HCT116 (cell line): ENCODE results near the gene PELI1. TPM values are rescaled to one million over a fixed set of nuclear protein-coding genes. Genes with fewer than 3 reads are reported as not detected.

Source experiments
- ATAC-seq: fragments of 200-7000 bp; cut with Tn5 transposase; 2 replicates; pipeline ENCODE4 v1.9.1; 2020; ENCODE audit warnings: mild to moderate bottlenecking, moderate library complexity
- BruUV-seq: library from RNA; stranded (reverse); fragments of 400-500 nt; replicated peaks from 2 replicates; lab custom pipeline; 2021; lab: Mats Ljungman, UMichigan
- CTCF ChIA-PET: fragments of 300-600 bp; sonication (Branson Sonifier 250); formaldehyde crosslinking; loops from one replicate; lab custom pipeline; 2021; ENCODE audit warnings: antibody characterized with exemption; lab: Charles Lee
- POLR2A ChIA-PET: fragments of 300-600, 350-600 bp; sonication (Branson Sonifier 250); formaldehyde crosslinking; loops from one replicate; lab custom pipeline; 2021; ENCODE audit warnings: antibody characterized with exemption; lab: Charles Lee
- RAD21 ChIA-PET, 2 experiments: fragments of 300-600 bp; sonication (Branson Sonifier 250); formaldehyde crosslinking; loops; one replicate each; lab custom pipeline; 2023; ENCODE audit warnings: low total read pairs in 2 of 2; ENCODE audit not compliant: uncharacterized antibody in 2 of 2, unreplicated experiment in 2 of 2, low non-redundant PET in 1 of 2; lab: Charles Lee
- DNase-seq: peaks from one replicate; pipeline ENCODE4 v3.0.0-alpha.2; 2010; ENCODE audit warnings: low read depth, low spot score
- H2AFZ ChIP-seq: fragments of 200-600 bp; shearing (Covaris generic), sonication (generic); 2 replicates; pipeline ENCODE4 v1.6.1; 2017; ENCODE audit warnings: low read depth, mixed run types, mixed read lengths, antibody characterized with exemption, low read length; ENCODE audit not compliant: poor library complexity, severe bottlenecking
- H3K27ac ChIP-seq: 2 replicates; pipeline ENCODE4 v1.5.1; 2012; ENCODE audit warnings: low read depth, low read length
- H3K27me3 ChIP-seq: fragments of 200-600 bp; sonication (generic); 2 replicates; pipeline ENCODE4 v1.6.1; 2016; ENCODE audit warnings: mixed run types, low read length, mixed read lengths; ENCODE audit not compliant: insufficient read depth
- H3K36me3 ChIP-seq, 2 experiments: fragments of 200-500 bp in 1 of 2; fragments of 200-600 bp in 1 of 2; sonication (Bioruptor generic) in 1 of 2; sonication (generic) in 1 of 2; 2 replicates each; pipeline versions ENCODE4 v1.5.1 to v1.6.1; 2014 to 2016; ENCODE audit warnings: low read length in 2 of 2, inconsistent platforms in 1 of 2, mixed read lengths in 1 of 2, mixed run types in 1 of 2; ENCODE audit not compliant: insufficient read depth in 2 of 2, control insufficient read depth in 1 of 2
- H3K4me1 ChIP-seq, 2 experiments: fragments of 200-600 bp in 1 of 2; sonication (generic) in 1 of 2; 2 replicates each; pipeline versions ENCODE4 v1.5.1 to v1.6.1; 2012 to 2017; ENCODE audit warnings: low read length in 2 of 2, inconsistent platforms in 1 of 2, mild to moderate bottlenecking in 1 of 2, mixed read lengths in 1 of 2, mixed run types in 1 of 2, moderate library complexity in 1 of 2; ENCODE audit not compliant: insufficient read depth in 2 of 2, control insufficient read depth in 1 of 2
- H3K4me2 ChIP-seq: fragments of 200-600 bp; sonication (generic); 2 replicates; pipeline ENCODE4 v1.6.1; 2017; ENCODE audit warnings: mixed run types, low read length, mixed read lengths
- H3K4me3 ChIP-seq, 2 experiments: fragments of 200-600 bp in 1 of 2; sonication (generic) in 1 of 2; replicated peaks in 1 of 2; 2 replicates each; pipeline ENCODE4 v1.5.1; 2011 to 2016; ENCODE audit warnings: low read length in 2 of 2, control low read depth in 1 of 2, low read depth in 1 of 2, mild to moderate bottlenecking in 1 of 2, mixed read lengths in 1 of 2, mixed run types in 1 of 2
- H3K79me2 ChIP-seq: fragments of 200-600 bp; sonication (generic); 2 replicates; pipeline ENCODE4 v1.6.1; 2017; ENCODE audit warnings: mild to moderate bottlenecking, mixed run types, low read length, moderate library complexity, mixed read lengths; ENCODE audit not compliant: insufficient read depth
- H3K9ac ChIP-seq: fragments of 200-600 bp; sonication (generic); 2 replicates; pipeline ENCODE4 v1.6.1; 2016; ENCODE audit warnings: low read length, mixed read lengths
- H3K9me2 ChIP-seq: fragments of 200-600 bp; sonication (generic), shearing (Covaris generic); 2 replicates; pipeline ENCODE4 v1.6.1; 2017; ENCODE audit warnings: mixed run types, mild to moderate bottlenecking, moderate library complexity; ENCODE audit not compliant: insufficient read depth
- H3K9me3 ChIP-seq, 2 experiments: fragments of 200-500 bp in 1 of 2; fragments of 200-600 bp in 1 of 2; sonication (Bioruptor generic) in 1 of 2; sonication (generic) in 1 of 2; 2 replicates each; pipeline ENCODE4 v1.6.1; 2014 to 2017; ENCODE audit warnings: low read length in 2 of 2, mixed read lengths in 2 of 2, inconsistent platforms in 1 of 2, low read depth in 1 of 2, mild to moderate bottlenecking in 1 of 2, mixed run types in 1 of 2, moderate library complexity in 1 of 2; ENCODE audit not compliant: control insufficient read depth in 1 of 2, insufficient read depth in 1 of 2
- H4K20me1 ChIP-seq: fragments of 200-600 bp; sonication (generic), shearing (Covaris generic); 2 replicates; pipeline ENCODE4 v1.6.1; 2017; ENCODE audit warnings: mixed run types, mild to moderate bottlenecking, moderate library complexity; ENCODE audit not compliant: insufficient read depth
- ATF3 ChIP-seq: IDR thresholded peaks from 2 replicates; pipeline ENCODE4 v1.6.1; 2012
- EGR1 ChIP-seq: IDR thresholded peaks from 2 replicates; pipeline ENCODE4 v1.6.1; 2012; ENCODE audit warnings: low read depth
- ELF1 ChIP-seq: IDR thresholded peaks from 2 replicates; pipeline ENCODE4 v1.6.1; 2012; ENCODE audit warnings: low read depth, borderline replicate concordance
- EZH2 ChIP-seq: fragments of 200-600 bp; sonication (generic); IDR thresholded peaks from 2 replicates; pipeline ENCODE4 v1.6.1; 2017; ENCODE audit warnings: antibody characterized with exemption, mixed run types
- EZH2phosphoT487 ChIP-seq: fragments of 200-600 bp; IDR thresholded peaks from 2 replicates; pipeline ENCODE4 v1.6.1; 2018; ENCODE audit warnings: antibody characterized with exemption, borderline replicate concordance
- JUND ChIP-seq: IDR thresholded peaks from 2 replicates; pipeline ENCODE4 v1.6.1; 2012
- MAX ChIP-seq: IDR thresholded peaks from 2 replicates; pipeline ENCODE4 v1.6.1; 2012
- POLR2AphosphoS5 ChIP-seq: IDR thresholded peaks from 2 replicates; pipeline ENCODE4 v1.6.1; 2011; ENCODE audit warnings: mild to moderate bottlenecking, low read depth, low read length, moderate library complexity
- RAD21 ChIP-seq: IDR thresholded peaks from 2 replicates; pipeline ENCODE4 v1.6.1; 2012; ENCODE audit warnings: low read depth, mild to moderate bottlenecking
- SRF ChIP-seq: IDR thresholded peaks from 2 replicates; pipeline ENCODE4 v1.6.1; 2012; ENCODE audit warnings: low read depth
- YY1 ChIP-seq: IDR thresholded peaks from 2 replicates; pipeline ENCODE4 v1.6.1; 2011; ENCODE audit warnings: low read length, low read depth, moderate library complexity, mild to moderate bottlenecking; ENCODE audit not compliant: insufficient replicate concordance; ENCODE audit errors: extremely low read depth
- ZBTB33 ChIP-seq: IDR thresholded peaks from 2 replicates; pipeline ENCODE4 v1.6.1; 2011; ENCODE audit warnings: mild to moderate bottlenecking, low read length, moderate library complexity; ENCODE audit not compliant: insufficient replicate concordance; ENCODE audit errors: extremely low read depth
- ZFX ChIP-seq: fragments of 450-650 bp; IDR thresholded peaks from 2 replicates; pipeline ENCODE4 v1.6.1; 2017
- intact Hi-C: fragments of 100-400 bp; cut with micrococcal nuclease; formaldehyde crosslinking; loops from 2 replicates; pipeline ENCODE4 v1.10.0; 2022
- total RNA-seq: library from RNA; stranded (reverse); gene quantifications from one replicate; pipeline ENCODE4 v1.2.1, GENCODE V29; 2021; ENCODE audit not compliant: unreplicated experiment

PELI1 gene
- total RNA-seq, 1 experiment from 2014 or later, result 7.9 TPM

- no peak for TF ChIP-seq ELF1
- no peak for TF ChIP-seq EZH2phosphoT487
- no peak for TF ChIP-seq JUND
- no peak for TF ChIP-seq EZH2
- no peak for TF ChIP-seq MAX
- no peak for TF ChIP-seq SRF
These were observed 15.3 kb downstream of the PELI1 start (continued) for GRCh38 chr2:64128943-64129391.

- Histone ChIP-seq H3K9me3 (no peaks in the 10 kb centered on the region), H4K20me1 (no peaks in the 10 kb centered on the region), H3K9me2 (no peaks in the 10 kb centered on the region), H2AFZ (no peak overlapping the region), H3K9ac (no peak overlapping the region), H3K4me3 (no peak overlapping the region), H3K4me2 (no peak overlapping the region), H3K79me2 (no peaks in the 10 kb centered on the region), H3K36me3 (no peaks in the 10 kb centered on the region), H3K4me1 (no peaks in the 10 kb centered on the region), H3K27me3 (no peaks in the 10 kb centered on the region), H3K27ac (no peak overlapping the region)
- CTCF ChIA-PET, result no interaction called here
- RAD21 ChIA-PET, result no interaction called here
- DNase-seq (no peak), ATAC-seq (no peak)
- intact Hi-C loops, result no loop called here
- TF ChIP-seq SRF (no peak), POLR2AphosphoS5 (no peak), RAD21 (no peak), ZFX (no peak), EZH2phosphoT487 (no peak), YY1 (no peak), ZBTB33 (no peak), JUND (no peak), ATF3 (no peak), EGR1 (no peak)
- BruUV-seq, result no TSS peak
- POLR2A ChIA-PET, result no interaction called here
These were observed 15.8 kb downstream of the PELI1 start for GRCh38 chr2:64128406-64128805.
